ENCODE results near the gene ZNF320. TPM values are rescaled to one million over a fixed set of nuclear protein-coding genes. Genes with fewer than 3 reads are reported as not detected.
"Not testable (repeated sequence)": the region's sequence is repeated elsewhere in the genome, so short reads cannot be mapped to it uniquely, and the experiment has no call there.

The ZNF320 gene
- total and polyA plus RNA-seq, 4 donors = 5.0 to 34.6 (median 12.3) TPM

GRCh38 chr19:52889931-52890330 is 7.5 kb downstream of the ZNF320 start:
- H3K9ac ChIP-seq (ENCODE audit: insufficient read depth in 1 of 2, low read length in 2 of 2) = no peak overlapping the region
- 92 to 93% methylated on average over 4 of the region's 4 CpGs for WGBS, 2 donors
- peaks cover 0 to 10% (median 0%) of the 10 kb centered on the region in 4 donors for H3K9me3 ChIP-seq (ENCODE audit: control insufficient read depth in 4 of 4, insufficient read depth in 3 of 4, low read length in 3 of 4)
- DNase-seq (no peak), ATAC-seq (ENCODE audit: insufficient read depth, low FRiP score) (no peak)
- no peak for TF ChIP-seq CTCF (IDR thresholded peaks at IDR 0.05; ENCODE audit: control extremely low read depth, extremely low read depth)
- H3K4me1 ChIP-seq (ENCODE audit: control insufficient read depth in 5 of 5, insufficient read depth in 5 of 5, low read length in 5 of 5) = no peaks in the 10 kb centered on the region
- peaks cover 8 to 24% (median 14%) of the 10 kb centered on the region in 4 donors for H3K36me3 ChIP-seq (ENCODE audit: control insufficient read depth in 4 of 4, insufficient read depth in 4 of 4, low read length in 4 of 4)
- no peak overlapping the region for H3K27ac ChIP-seq (ENCODE audit: low read depth in 1 of 2, low read length in 1 of 2)
- H3K27me3 ChIP-seq (ENCODE audit: control insufficient read depth in 3 of 3, insufficient read depth in 3 of 3, low read length in 2 of 3) = no peaks in the 10 kb centered on the region
- H3K4me3 ChIP-seq = no peak overlapping the region

- 89 to 90% methylated on average over 7 of the region's 7 CpGs for WGBS, 2 donors
- H3K4me3 ChIP-seq = no peak overlapping the region
Measured at GRCh38 chr19:52889076-52889475, 8.4 kb downstream of the ZNF320 start.

GRCh38 chr19:52880895-52881389 is 16.5 kb downstream of the ZNF320 start:
- Histone ChIP-seq H3K27ac (ENCODE audit: low read depth in 1 of 2, low read length in 1 of 2) (no peak overlapping the region), H3K27me3 (ENCODE audit: control insufficient read depth in 3 of 3, insufficient read depth in 3 of 3, low read length in 2 of 3) (no peaks in the 10 kb centered on the region), H3K9ac (ENCODE audit: insufficient read depth in 1 of 2, low read length in 2 of 2) (no peak overlapping the region), H3K4me1 (ENCODE audit: control insufficient read depth in 5 of 5, insufficient read depth in 5 of 5, low read length in 5 of 5) (no peaks in the 10 kb centered on the region), H3K9me3 (ENCODE audit: control insufficient read depth in 4 of 4, insufficient read depth in 3 of 4, low read length in 3 of 4) (peaks cover 3 to 35% (median 9%) of the 10 kb centered on the region in 4 donors), H3K36me3 (ENCODE audit: control insufficient read depth in 4 of 4, insufficient read depth in 4 of 4, low read length in 4 of 4) (peaks cover 29 to 56% (median 44%) of the 10 kb centered on the region in 4 donors), H3K4me3 (no peak overlapping the region)
- no peak for DNase-seq
- WGBS, 2 donors = 89 to 95% methylated on average over 11 of the region's 11 CpGs
- no peak for ATAC-seq (ENCODE audit: insufficient read depth, low FRiP score)
- no peak for TF ChIP-seq CTCF (IDR thresholded peaks at IDR 0.05; ENCODE audit: control extremely low read depth, extremely low read depth)

More at GRCh38 chr19:52889076-52889475, 8.4 kb downstream of the ZNF320 start:
- H3K36me3 ChIP-seq (ENCODE audit: control insufficient read depth in 4 of 4, insufficient read depth in 4 of 4, low read length in 4 of 4) = peaks cover 15 to 27% (median 20%) of the 10 kb centered on the region in 4 donors
- no peak overlapping the region for H3K27ac ChIP-seq (ENCODE audit: low read depth in 1 of 2, low read length in 1 of 2)
- no peaks in the 10 kb centered on the region for H3K27me3 ChIP-seq (ENCODE audit: control insufficient read depth in 3 of 3, insufficient read depth in 3 of 3, low read length in 2 of 3)
- no peak for TF ChIP-seq CTCF (IDR thresholded peaks at IDR 0.05; ENCODE audit: control extremely low read depth, extremely low read depth)
- DNase-seq = no peak
- peaks cover 0 to 15% (median 0%) of the 10 kb centered on the region in 4 donors for H3K9me3 ChIP-seq (ENCODE audit: control insufficient read depth in 4 of 4, insufficient read depth in 3 of 4, low read length in 3 of 4)
- H3K9ac ChIP-seq (ENCODE audit: insufficient read depth in 1 of 2, low read length in 2 of 2) = no peak overlapping the region
- no peaks in the 10 kb centered on the region for H3K4me1 ChIP-seq (ENCODE audit: control insufficient read depth in 5 of 5, insufficient read depth in 5 of 5, low read length in 5 of 5)
- ATAC-seq (ENCODE audit: insufficient read depth, low FRiP score) = no peak

GRCh38 chr19:52872996-52873395 is 24.4 kb downstream of the ZNF320 start:
- not testable (repeated sequence) for ATAC-seq (ENCODE audit: insufficient read depth, low FRiP score); H3K36me3 ChIP-seq (ENCODE audit: control insufficient read depth in 4 of 4, insufficient read depth in 4 of 4, low read length in 4 of 4); H3K4me1 ChIP-seq (ENCODE audit: control insufficient read depth in 5 of 5, insufficient read depth in 5 of 5, low read length in 5 of 5); H3K9ac ChIP-seq (ENCODE audit: insufficient read depth in 1 of 2, low read length in 2 of 2); H3K4me3 ChIP-seq; DNase-seq; H3K27me3 ChIP-seq (ENCODE audit: control insufficient read depth in 3 of 3, insufficient read depth in 3 of 3, low read length in 2 of 3); H3K9me3 ChIP-seq (ENCODE audit: control insufficient read depth in 4 of 4, insufficient read depth in 3 of 4, low read length in 3 of 4); H3K27ac ChIP-seq (ENCODE audit: low read depth in 1 of 2, low read length in 1 of 2)
- WGBS, 2 donors = 79 to 87% methylated on average over 6 of the region's 6 CpGs
